ENCODE data around the gene IL11RA.

The IL11RA gene

DNA sequence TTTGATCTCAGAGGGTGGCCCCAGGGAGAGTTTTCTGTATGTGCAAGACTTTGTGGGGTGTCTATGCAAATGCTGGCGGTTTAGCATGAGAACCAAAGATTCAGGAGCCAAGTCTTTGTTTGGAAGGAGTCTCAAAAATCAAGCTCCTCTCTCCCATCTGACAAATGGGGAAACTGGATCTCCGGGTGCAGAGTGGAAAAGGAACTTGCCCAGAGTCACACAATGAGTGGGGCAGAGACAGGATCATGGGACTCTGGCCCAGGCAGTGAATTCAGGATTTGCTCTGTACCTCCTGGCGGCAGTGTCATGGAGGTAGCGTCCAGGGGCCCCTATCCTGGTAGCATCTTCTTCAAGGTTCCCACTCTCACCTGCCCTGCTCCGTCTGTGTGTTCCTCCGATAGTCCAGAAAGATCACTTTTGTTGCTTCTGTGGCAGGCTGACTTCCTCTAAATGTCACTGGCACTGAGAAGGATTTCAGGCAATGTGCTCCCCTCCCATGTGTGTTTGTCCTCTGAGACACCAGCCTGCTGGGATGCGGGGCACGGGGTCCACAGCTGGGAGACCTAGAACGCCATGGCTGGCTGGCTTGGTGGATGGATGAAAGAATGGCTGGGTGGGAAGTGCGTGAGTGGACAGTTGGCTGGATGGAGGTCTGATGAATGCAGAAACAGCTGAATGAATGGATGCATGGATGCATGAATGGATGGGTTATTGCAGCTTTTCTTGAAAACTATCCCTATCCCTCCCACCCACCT is 35.5 kb downstream of the IL11RA start:
- DNase-seq (ENCODE audit: low read depth), result no peak

DNA sequence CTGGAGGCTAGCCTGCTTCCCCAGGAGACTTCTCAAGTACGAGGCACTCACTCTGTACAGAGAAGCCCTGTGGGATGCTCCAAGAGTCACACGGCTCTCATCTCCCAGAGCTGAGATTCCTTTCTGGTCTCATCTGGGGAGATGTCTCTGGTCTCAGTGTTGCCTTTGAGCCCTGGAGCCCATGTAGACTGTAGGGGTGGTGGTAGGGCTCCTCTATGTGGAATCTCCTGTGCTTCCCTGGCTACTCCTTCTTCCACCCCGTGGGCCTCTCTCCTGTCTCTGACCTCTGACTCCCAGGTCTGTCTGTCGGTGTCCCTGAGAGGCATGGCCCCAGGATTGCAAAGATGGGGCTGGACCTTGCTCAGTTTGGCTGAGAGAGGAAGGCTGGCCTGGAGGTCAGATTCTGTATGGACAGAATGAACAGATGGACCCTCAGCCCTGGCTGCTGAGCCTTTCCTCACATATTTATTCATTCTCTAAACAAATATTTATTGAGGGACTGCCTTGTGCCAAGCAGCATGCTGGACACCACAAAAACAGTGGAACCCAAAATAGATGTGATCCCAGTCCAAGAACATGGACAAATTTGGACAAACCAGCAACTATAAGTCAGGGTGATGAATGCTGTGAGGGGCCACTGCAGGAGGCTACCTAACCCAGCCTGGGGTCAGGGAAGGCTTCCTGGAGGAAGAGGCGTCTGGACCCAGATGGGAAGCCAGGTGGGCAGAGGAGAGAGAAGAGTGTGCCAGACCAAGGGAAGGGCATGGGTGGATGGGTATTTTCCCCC is 36.5 kb downstream of the IL11RA start:
- DNase-seq (ENCODE audit: low read depth), result no peak

DNA sequence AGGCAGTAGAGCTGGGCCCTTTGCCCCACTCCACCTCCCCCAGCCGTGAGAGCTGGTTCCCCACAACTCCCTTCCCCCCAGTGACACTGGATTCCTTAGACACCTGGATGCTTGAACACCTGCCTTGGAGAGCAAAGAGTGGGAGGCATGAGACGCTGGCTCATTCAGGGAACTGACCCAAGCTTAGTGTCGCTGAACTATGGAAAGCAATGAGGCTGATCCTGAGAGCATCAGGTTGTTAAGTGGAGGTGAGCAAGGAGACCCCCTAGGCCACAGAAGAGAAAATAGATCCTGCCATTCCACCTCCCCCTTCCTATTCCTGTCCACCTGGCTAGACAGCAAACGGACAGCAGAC is 37.1 kb downstream of the IL11RA start:
- DNase-seq (ENCODE audit: low read depth), result no peak

DNA sequence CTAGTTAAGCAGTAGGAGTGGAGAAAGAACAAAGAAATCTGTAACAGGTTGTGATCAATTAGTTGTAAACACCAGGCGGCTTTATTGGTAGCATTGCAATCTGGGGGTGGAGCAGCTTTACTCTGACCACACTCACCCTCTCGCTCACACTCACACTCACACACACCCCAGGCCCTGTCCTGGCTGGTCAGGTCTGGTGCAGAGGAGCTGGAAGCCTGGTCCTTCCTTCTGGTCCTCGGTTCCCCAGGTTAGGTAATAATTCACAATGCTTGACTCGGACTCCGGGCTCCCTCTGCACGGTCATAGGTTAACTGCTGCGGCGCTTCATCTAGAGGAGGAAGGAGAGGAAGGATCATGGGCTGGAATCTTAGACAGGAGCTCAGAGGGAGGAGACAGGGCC is 37.5 kb downstream of the IL11RA start:
- DNase-seq (ENCODE audit: low read depth), result no peak

DNA sequence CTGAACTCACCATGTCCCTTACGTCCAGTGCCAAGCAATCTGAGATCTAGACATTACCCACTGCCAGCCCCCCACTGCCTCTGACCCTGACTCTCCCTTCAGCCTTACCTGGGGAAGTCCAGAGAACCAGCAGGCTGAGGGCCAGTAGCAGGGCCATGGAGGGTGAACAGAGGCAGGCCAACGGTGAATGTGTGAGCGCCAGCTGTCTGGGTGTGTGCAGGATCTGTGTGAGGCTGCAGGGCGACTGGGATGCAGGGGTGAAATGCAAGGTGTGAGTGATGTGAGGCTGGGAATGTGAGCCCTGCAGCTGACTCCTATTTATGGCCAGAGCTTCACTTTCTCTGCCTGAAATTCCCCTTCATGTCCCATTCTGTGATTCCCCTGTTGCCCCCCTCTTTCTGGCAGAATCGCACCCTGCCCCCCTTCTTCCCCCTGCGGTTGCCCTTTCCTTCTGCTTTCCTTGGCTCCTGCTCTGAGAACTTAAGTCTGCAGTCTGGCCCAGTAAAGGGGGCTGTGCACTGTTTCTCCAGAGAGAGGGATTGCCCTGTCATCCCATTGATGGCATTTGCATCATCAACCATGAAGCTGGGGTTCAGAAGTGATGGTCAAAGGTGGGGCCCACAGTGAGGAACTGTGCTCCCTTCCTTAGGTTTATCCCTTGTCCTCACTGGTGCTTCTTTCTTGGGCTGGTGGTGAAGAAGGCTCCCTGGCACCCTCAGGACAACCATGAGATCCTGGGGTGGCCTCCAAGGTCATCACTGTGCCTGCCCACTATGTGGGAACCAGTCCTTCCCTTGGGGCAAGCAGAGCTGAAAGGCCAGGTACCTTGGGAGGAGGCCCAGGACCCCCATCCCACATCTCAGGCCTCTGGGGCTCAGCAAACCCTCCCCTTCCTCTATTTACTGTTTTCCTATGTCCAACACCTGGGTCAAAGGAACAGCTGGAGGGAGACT is 39.3 kb downstream of the IL11RA start, which contains the start of gene CCL19:
CCL19 (minus strand) TSS at position 294 of the 953 bp plus-strand sequence; CDS start at position 157, 137 bp downstream.
- no peak for DNase-seq (ENCODE audit: low read depth)

DNA sequence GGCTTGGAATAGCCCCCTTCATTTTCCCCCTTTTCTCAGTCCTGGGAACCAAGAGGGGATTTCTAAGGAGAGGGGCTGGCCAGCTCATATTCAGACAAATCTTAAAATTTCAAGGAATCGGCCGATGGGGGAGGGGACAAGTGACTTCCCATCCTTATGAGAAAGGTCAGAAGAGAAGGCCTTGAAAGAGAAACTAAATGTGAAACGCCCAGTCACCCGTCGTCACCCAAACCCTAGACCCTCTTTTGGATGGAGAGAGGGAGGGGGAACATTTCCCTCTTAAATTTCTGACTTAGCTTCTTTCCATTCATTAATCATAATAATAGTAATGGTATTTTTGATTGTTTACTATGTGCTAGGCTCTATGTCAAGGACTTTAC is 39.9 kb downstream of the IL11RA start:
- DNase-seq (ENCODE audit: low read depth), result no peak

DNA sequence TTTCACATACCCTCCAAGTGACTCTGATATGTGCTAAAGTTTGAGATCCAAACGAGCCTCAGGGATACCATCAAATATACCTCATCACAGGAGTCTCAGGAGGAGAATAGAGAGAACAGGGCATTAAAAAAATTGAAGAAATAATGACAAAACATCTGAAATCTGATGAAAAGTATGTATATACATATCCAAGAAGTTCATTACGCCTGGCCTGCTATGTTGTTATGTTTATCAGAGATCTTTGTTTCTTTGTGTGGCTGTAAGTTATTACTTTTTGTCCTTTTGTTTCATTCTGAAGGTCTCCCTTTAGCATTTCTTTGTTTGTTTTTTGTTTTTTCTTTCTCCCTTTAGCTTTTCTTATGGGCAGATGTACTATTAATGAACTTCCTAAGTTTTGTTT is 41.6 kb downstream of the IL11RA start:
- DNase-seq (ENCODE audit: low read depth), result no peak

DNA sequence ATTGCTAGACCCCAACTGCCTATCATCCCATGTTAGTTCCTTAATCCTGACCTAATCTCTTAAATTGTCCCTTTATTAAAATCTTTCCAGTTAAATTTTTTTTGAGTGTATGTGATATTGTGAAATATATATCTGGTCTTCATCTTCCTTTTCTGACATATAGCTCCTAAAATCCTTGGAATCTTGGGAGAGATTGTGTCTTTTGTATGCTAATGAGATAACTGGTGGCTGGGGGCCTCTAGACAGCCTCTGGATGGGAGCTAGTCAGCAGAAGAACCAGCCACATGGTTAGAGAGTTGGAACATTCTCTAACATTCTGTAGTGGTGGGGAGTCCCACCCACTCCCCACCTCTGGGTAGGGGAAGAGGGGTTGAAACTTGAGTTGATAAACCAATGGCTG is 42.8 kb downstream of the IL11RA start:
- DNase-seq (ENCODE audit: low read depth), result no peak

DNA sequence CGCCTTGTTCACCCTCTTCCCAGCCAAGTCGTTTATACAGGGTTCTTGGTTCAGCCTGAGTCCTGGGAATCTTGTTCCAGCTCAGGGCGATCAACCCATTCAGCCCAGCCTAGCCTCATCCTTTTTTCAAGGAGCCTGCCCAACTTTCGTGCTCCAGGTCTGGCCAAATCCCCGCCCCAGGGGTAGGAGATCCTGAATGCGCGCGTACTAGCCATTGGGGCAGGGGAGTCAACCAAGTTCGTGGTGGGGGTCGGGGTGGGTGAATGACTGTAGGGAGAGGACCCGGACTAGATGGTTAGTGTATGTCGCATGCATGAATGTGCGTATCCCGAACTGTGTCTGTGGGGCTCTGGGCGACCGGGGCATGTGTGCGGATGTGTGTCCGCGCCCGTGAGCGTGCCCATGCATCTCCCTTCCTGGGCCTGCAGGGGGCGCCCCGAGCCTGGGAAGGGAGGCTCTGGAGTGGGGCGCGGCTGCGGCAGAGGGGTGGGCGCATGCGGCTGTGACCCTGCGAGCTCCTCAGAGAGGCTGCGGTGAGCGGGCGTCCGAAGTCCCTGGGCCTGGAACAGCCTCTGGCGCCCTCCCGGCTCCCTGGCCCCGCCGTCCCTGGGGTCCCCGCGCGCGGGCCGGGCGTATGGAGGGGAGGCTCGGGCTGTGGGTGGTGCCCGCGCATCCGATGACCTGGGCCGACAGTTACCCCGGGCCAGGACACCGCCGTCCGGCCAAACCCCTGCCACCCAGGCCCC is 49.2 kb downstream of the IL11RA start:
- DNase-seq (ENCODE audit: low read depth), result peak; percentile 58

DNA sequence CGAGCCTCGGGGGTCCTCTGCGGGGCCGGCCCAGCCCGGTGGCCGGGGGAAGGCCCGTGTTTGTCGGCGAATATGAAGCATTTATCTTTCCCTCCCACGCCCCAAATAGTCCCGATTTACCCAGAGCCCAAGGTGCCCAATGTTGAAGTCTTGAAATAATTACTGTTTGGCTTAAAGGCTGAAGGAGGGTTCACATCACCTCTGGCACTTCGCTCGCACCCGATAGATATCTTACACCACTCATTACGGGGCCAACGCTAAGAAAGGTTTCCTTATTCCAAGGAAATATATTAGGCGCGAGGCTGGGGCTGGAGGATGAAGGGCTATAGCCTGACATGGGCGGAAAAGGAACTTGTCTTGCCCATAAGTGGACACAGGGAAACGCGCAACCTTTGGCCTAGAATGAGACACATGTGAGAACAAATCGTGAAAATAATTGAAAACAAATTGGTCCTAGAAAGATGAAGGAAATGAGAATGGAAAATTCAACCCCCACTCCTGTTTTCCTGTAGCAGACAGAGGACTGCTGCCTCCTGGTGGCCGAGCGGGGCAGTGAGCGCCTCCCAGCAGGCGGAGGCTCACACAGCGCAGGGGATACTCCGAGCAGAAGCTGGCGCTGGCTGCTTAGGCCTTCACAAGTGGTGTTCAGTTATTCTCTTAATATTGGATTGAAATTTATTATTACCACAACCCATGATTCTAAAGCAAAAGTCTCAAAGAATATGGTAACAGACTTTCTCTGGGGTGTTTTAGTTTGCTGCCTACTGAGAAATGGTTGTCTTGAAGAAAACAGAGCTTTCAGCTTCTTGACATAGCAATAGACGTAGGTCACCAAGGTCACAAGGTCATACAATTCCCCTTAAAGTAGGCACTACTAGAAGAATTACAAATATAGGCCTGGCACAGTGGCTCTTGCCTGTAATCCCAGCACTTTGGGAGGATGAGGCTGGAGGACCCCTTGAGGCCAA is 50.1 kb downstream of the IL11RA start:
- DNase-seq (ENCODE audit: low read depth), result peak; percentile 63

DNA sequence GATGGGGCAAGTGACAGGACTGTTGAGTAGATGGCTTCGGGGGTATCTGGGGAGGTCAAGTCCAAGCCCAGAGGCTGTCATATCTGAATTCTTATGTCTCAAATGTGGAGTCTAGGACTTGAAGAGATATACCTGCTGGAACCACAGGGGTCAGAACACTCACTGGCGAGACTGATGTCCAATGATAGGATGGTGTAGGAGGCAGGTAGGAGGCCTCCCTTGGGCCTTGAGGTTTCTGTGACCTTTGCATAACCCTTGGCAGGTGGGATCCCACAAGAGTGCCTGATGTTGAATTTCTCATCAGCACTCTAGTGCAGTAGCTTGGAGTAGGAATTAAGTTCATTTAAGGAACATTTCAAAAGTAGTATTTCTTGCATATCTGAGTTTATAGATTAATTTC is 55.1 kb downstream of the IL11RA start:
- DNase-seq (ENCODE audit: low read depth), result no peak

DNA sequence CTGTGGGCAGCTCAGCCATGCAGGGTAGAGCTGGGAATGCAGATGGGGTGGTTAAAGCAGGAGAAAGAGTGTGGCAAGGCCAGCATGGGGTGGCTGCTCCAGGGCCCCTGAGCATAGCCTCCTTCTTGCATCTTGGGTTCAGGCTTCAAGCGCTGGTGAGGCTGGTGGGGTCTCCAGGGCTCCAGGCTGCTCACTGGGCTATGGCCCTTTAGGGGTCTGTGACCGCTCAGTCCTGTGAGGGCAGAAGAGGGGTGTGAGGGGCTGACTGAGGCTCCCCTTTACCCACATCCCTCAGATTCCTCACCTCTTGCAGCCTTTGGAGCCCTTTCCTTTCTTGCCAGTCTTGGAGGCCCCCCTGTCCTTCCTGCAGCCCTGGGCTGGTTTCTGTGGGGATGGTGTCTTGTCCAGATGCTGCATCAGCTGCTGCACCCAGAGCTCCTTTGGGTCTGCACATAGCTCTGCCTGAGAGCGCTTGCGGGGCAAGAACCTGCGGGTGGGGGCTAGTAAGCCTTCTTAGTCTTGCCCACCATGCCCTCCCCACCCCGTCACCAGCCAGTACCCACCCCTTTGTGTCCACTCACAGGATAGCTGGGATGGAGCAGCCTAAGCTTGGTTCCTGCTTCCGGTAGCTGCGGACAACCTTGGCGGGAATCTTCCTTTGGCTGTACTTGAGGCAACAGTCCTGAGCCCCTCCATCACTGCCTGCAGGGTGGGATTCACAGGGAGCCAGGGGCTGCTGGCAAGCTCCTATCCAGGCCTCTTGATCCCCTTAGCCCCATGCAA is 57.4 kb downstream of the IL11RA start:
- DNase-seq (ENCODE audit: low read depth), result no peak

DNA sequence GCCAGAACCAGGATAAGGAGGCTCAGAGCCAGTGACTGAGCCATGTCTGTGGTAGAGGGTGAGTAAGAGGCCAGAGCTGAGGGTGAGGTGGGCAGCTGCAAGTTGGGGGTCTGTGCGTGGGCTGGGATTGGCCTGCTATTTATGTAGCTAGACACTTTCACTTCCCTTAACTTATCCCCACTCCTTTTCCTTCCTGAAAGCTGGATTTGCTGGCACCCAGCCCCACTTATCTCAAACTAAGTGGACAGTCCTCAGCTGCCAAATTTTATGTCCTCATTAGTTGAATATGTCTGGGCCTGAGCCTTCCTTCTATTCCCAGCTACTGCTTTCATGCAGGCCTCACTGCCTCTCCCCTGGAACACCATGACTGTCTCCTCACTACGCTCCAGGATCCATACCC is 58.0 kb downstream of the IL11RA start, which contains the start of gene CCL21:
CCL21 (minus strand) TSS at position 114 of the 400 bp plus-strand sequence; CDS start at position 44, 70 bp downstream.
- no peak for DNase-seq (ENCODE audit: low read depth)

Data from activated T-helper 1 cell treated with Interleukin-2 at 50 U/mL for 16 hours (primary cell).